IMR-90 (cell line): ENCODE measurements around the gene COL25A1. TPM values are rescaled to one million over a fixed set of nuclear protein-coding genes. Genes with fewer than 3 reads are reported as not detected.

Source experiments
- ATAC-seq: fragments of 200-7000 bp; cut with Tn5 transposase; 2 replicates; pipeline ENCODE4 v1.9.1; 2020; ENCODE audit warnings: low read depth, mild to moderate bottlenecking, moderate library complexity
- BruUV-seq: library from RNA; stranded (reverse); fragments of 400-500 nt; replicated peaks from 2 replicates; lab custom pipeline; 2021; lab: Mats Ljungman, UMichigan
- CTCF ChIA-PET: fragments of 300-600 bp; formaldehyde crosslinking; extraction: SDS; loops from one replicate; lab custom pipeline; 2021; ENCODE audit warnings: antibody characterized with exemption; lab: Yijun Ruan, JAX
- POLR2A ChIA-PET: fragments of 300-600 bp; sonication (Branson Sonifier 250); formaldehyde crosslinking; loops from one replicate; lab custom pipeline; 2022; ENCODE audit warnings: antibody characterized with exemption; ENCODE audit not compliant: unreplicated experiment; lab: Charles Lee
- DNase-seq: peaks from one replicate; pipeline ENCODE4 v3.0.0; 2013
- H2AFZ ChIP-seq: replicated peaks from 2 replicates; pipeline ENCODE3; 2013; ENCODE audit warnings: low read length, mild to moderate bottlenecking; ENCODE audit not compliant: poor library complexity
- H2AK5ac ChIP-seq: 2 replicates; pipeline ENCODE4 v1.6.1; 2013; ENCODE audit warnings: low read depth, low read length, inconsistent platforms
- H2AK9ac ChIP-seq: replicated peaks from 2 replicates; pipeline ENCODE3; 2013; ENCODE audit warnings: mild to moderate bottlenecking, low read depth, low read length, moderate library complexity; ENCODE audit not compliant: poor library complexity
- H2BK120ac ChIP-seq: 2 replicates; pipeline ENCODE4 v1.6.1; 2013; ENCODE audit warnings: low read depth, low read length, inconsistent platforms
- H2BK15ac ChIP-seq: 3 replicates; pipeline ENCODE4 v1.6.1; 2013; ENCODE audit warnings: low read depth, low read length, inconsistent platforms
- H2BK20ac ChIP-seq: 2 replicates; pipeline ENCODE4 v1.6.1; 2013; ENCODE audit warnings: low read depth, mild to moderate bottlenecking, inconsistent platforms, low read length, moderate library complexity
- H2BK5ac ChIP-seq: 2 replicates; pipeline ENCODE4 v1.6.1; 2013; ENCODE audit warnings: mild to moderate bottlenecking, low read depth, low read length, inconsistent platforms; ENCODE audit not compliant: poor library complexity, severe bottlenecking
- H3K14ac ChIP-seq: replicated peaks from 2 replicates; pipeline ENCODE4 v1.6.1; 2013; ENCODE audit warnings: low read depth, low read length, inconsistent platforms
- H3K18ac ChIP-seq: 2 replicates; pipeline ENCODE4 v1.6.1; 2013; ENCODE audit warnings: low read depth, low read length, control low read depth
- H3K23ac ChIP-seq: 2 replicates; pipeline ENCODE4 v1.6.1; 2013; ENCODE audit warnings: low read depth, low read length, inconsistent platforms
- H3K27ac ChIP-seq: 2 replicates; pipeline ENCODE4 v1.5.1; 2013; ENCODE audit warnings: mild to moderate bottlenecking, control low read depth, low read length; ENCODE audit not compliant: insufficient read depth
- H3K27me3 ChIP-seq: 2 replicates; pipeline ENCODE4 v1.6.1; 2013; ENCODE audit warnings: low read length; ENCODE audit not compliant: control insufficient read depth, insufficient read depth
- H3K36me3 ChIP-seq: 2 replicates; pipeline ENCODE4 v1.6.1; 2013; ENCODE audit warnings: low read length, mixed read lengths; ENCODE audit not compliant: control insufficient read depth, insufficient read depth
- H3K4ac ChIP-seq: 2 replicates; pipeline ENCODE4 v1.6.1; 2013; ENCODE audit warnings: low read depth, low read length, inconsistent platforms
- H3K4me1 ChIP-seq: 2 replicates; pipeline ENCODE4 v1.6.1; 2013; ENCODE audit warnings: low read length, mixed read lengths; ENCODE audit not compliant: control insufficient read depth, insufficient read depth
- H3K4me2 ChIP-seq: 2 replicates; pipeline ENCODE4 v1.6.1; 2013; ENCODE audit warnings: low read depth, mild to moderate bottlenecking, control low read depth, low read length, moderate library complexity
- H3K4me3 ChIP-seq: 2 replicates; pipeline ENCODE4 v1.5.1; 2013; ENCODE audit warnings: low read depth, mild to moderate bottlenecking, control low read depth, low read length, moderate library complexity; ENCODE audit not compliant: insufficient read depth
- H3K56ac ChIP-seq: 2 replicates; pipeline ENCODE4 v1.6.1; 2013; ENCODE audit warnings: low read length, inconsistent platforms; ENCODE audit not compliant: insufficient read depth; ENCODE audit errors: extremely low read depth
- H3K79me1 ChIP-seq, 2 experiments: 2 replicates each; pipeline ENCODE4 v1.6.1; 2013; ENCODE audit warnings: low read length in 2 of 2, inconsistent platforms in 1 of 2, low read depth in 1 of 2
- H3K9ac ChIP-seq: 2 replicates; pipeline ENCODE4 v1.6.1; 2013; ENCODE audit warnings: low read depth, low read length, control low read depth
- H3K9me1 ChIP-seq: 2 replicates; pipeline ENCODE4 v1.6.1; 2013; ENCODE audit warnings: low read length, inconsistent platforms; ENCODE audit not compliant: insufficient read depth
- H3K9me3 ChIP-seq: 2 replicates; pipeline ENCODE4 v1.6.1; 2013; ENCODE audit warnings: low read length; ENCODE audit not compliant: control insufficient read depth, insufficient read depth
- H4K20me1 ChIP-seq: 2 replicates; pipeline ENCODE4 v1.6.1; 2013; ENCODE audit warnings: low read length, inconsistent platforms; ENCODE audit not compliant: insufficient read depth
- H4K5ac ChIP-seq: 2 replicates; pipeline ENCODE4 v1.6.1; 2013; ENCODE audit warnings: mild to moderate bottlenecking, low read depth, low read length, control low read depth
- H4K8ac ChIP-seq, 2 experiments: 2 replicates each; pipeline ENCODE4 v1.6.1; 2013; ENCODE audit warnings: low read depth in 2 of 2, low read length in 2 of 2, control low read depth in 1 of 2, inconsistent platforms in 1 of 2
- H4K91ac ChIP-seq: 2 replicates; pipeline ENCODE4 v1.6.1; 2013; ENCODE audit warnings: low read depth, low read length, inconsistent platforms; ENCODE audit not compliant: insufficient read depth
- BHLHE40 ChIP-seq: fragments of 150-350 bp; IDR thresholded peaks from 2 replicates; pipeline ENCODE4 v1.6.1; 2016; ENCODE audit warnings: mild to moderate bottlenecking, low read depth, low read length
- CEBPB ChIP-seq: IDR thresholded peaks from 2 replicates; pipeline ENCODE4 v1.6.1; 2012; ENCODE audit warnings: low read depth, low read length, improper control_type of control experiment
- CHD1 ChIP-seq: IDR thresholded peaks from 2 replicates; pipeline ENCODE4 v1.6.1; 2012; ENCODE audit warnings: low read depth, low read length, improper control_type of control experiment
- CTCF ChIP-seq: conservative IDR thresholded peaks from 2 replicates; pipeline ENCODE4 v1.5.1; 2012; ENCODE audit warnings: mild to moderate bottlenecking, low read depth, low read length, improper control_type of control experiment
- ELK1 ChIP-seq: fragments of 150-350 bp; IDR thresholded peaks from 2 replicates; pipeline ENCODE4 v1.6.1; 2016; ENCODE audit warnings: low read depth, mild to moderate bottlenecking, low read length, moderate library complexity, borderline replicate concordance
- FOS ChIP-seq: fragments of 150-350 bp; IDR thresholded peaks from 2 replicates; pipeline ENCODE4 v1.6.1; 2016; ENCODE audit warnings: low read depth, low read length
- MAZ ChIP-seq: IDR thresholded peaks from 2 replicates; pipeline ENCODE4 v1.6.1; 2012; ENCODE audit warnings: low read depth, mild to moderate bottlenecking, low read length, improper control_type of control experiment, moderate library complexity, borderline replicate concordance
- MXI1 ChIP-seq: IDR thresholded peaks from 2 replicates; pipeline ENCODE4 v1.6.1; 2012; ENCODE audit warnings: low read depth, mild to moderate bottlenecking, low read length, moderate library complexity, borderline replicate concordance
- NFE2L2 ChIP-seq: fragments of 150-350 bp; IDR thresholded peaks from 2 replicates; pipeline ENCODE4 v1.6.1; 2016; ENCODE audit warnings: low read depth, mild to moderate bottlenecking, low read length
- POLR2A ChIP-seq: IDR thresholded peaks from 2 replicates; pipeline ENCODE4 v1.6.1; 2012; ENCODE audit warnings: mild to moderate bottlenecking, low read depth, low read length
- RAD21 ChIP-seq: IDR thresholded peaks from 2 replicates; pipeline ENCODE4 v1.6.1; 2012; ENCODE audit warnings: low read length, improper control_type of control experiment
- RCOR1 ChIP-seq: IDR thresholded peaks from 2 replicates; pipeline ENCODE4 v1.6.1; 2012; ENCODE audit warnings: mild to moderate bottlenecking, low read length, improper control_type of control experiment; ENCODE audit not compliant: insufficient replicate concordance
- RFX5 ChIP-seq: IDR thresholded peaks from 2 replicates; pipeline ENCODE4 v1.8.0; 2012; ENCODE audit warnings: low read depth, mild to moderate bottlenecking, low read length, moderate library complexity
- SMC3 ChIP-seq: fragments of 150-350 bp; IDR thresholded peaks from 2 replicates; pipeline ENCODE4 v1.6.1; 2016; ENCODE audit warnings: low read depth, mild to moderate bottlenecking, antibody characterized with exemption, low read length, moderate library complexity
- USF2 ChIP-seq: fragments of 150-350 bp; IDR thresholded peaks from 2 replicates; pipeline ENCODE4 v1.6.1; 2017; ENCODE audit warnings: mild to moderate bottlenecking, antibody characterized with exemption, low read length, low read depth
- WGBS, 2 experiments: methylation state at CpG; one replicate each; pipeline versions ENCODE4 v1.1.5 to v1.1.7; 2013; ENCODE audit warnings: missing lambda C conversion rate in 2 of 2; ENCODE audit not compliant: insufficient read length in 1 of 2; ENCODE audit errors: extremely low coverage in 2 of 2; 5-methylcytosine and 5-hydroxymethylcytosine counted together
- dilution Hi-C: fragments of 300-500 bp; cut with HindIII; formaldehyde crosslinking; loops from one replicate; pipeline ENCODE4 v1.14.3; 2018; ENCODE audit warnings: low sequenced_read_pairs; ENCODE audit not compliant: unreplicated experiment
- in situ Hi-C: fragments of 300-500 bp; cut with MboI; formaldehyde crosslinking; loops from 3 replicates; pipeline ENCODE4 v1.14.3; 2019; ENCODE audit warnings: low sequenced_read_pairs, inconsistent platforms, mixed read lengths
- intact Hi-C: fragments of 100-400 bp; cut with micrococcal nuclease; formaldehyde crosslinking; loops from 2 replicates; pipeline ENCODE4 v1.10.0; 2022
- polyA plus RNA-seq, 3 experiments: library from polyadenylated mRNA; depleted of rRNA; stranded (reverse); fragments of >200 nt; gene quantifications; 2 replicates each; pipeline ENCODE4 v1.2.3, GENCODE V29; 2012; ENCODE audit warnings: low replicate concordance in 1 of 3
- total RNA-seq: library from RNA; depleted of rRNA; stranded (reverse); fragments of >200 nt; gene quantifications from 2 replicates; pipeline ENCODE4 v1.2.3, GENCODE V29; 2012

COL25A1 gene
- total and polyA plus RNA-seq, 2 of the 4 experiments (the other 2 are of a cell fraction): under 0.01 to 0.05 TPM

GRCh38 chr4:109155084-109155483 is 147.4 kb downstream of the COL25A1 start:
- Histone ChIP-seq H4K20me1 (no peaks in the 10 kb centered on the region), H3K36me3 (no peaks in the 10 kb centered on the region), H4K91ac (no peak overlapping the region), H2AK5ac (no peak overlapping the region), H3K23ac (no peak overlapping the region), H2AK9ac (no peak overlapping the region), H3K9ac (no peak overlapping the region), H3K4me1 (no peaks in the 10 kb centered on the region), H3K4me2 (no peak overlapping the region), H2BK20ac (no peak overlapping the region), H3K9me3 (no peaks in the 10 kb centered on the region), H3K56ac (no peak overlapping the region), H3K79me1 (no peaks in the 10 kb centered on the region), H2BK5ac (no peak overlapping the region), H2BK15ac (no peak overlapping the region), H3K4me3 (no peak overlapping the region), H3K14ac (no peak overlapping the region), H2AFZ (no peak overlapping the region), H4K5ac (no peak overlapping the region), H3K27me3 (no peaks in the 10 kb centered on the region), H3K4ac (no peak overlapping the region), H4K8ac (no peak overlapping the region), H3K27ac (no peak overlapping the region), H3K9me1 (no peaks in the 10 kb centered on the region), H2BK120ac (no peak overlapping the region), H3K18ac (no peak overlapping the region)
- CTCF ChIA-PET: no interaction called here
- in situ Hi-C loops (no loop called here), intact Hi-C loops (no loop called here), dilution Hi-C loops (no loop called here)
- DNase-seq (no peak), ATAC-seq (no peak)
- WGBS, 2 experiments: 33% methylated on average over 1 of the region's 2 CpGs; no CpG with 5 or more reads in 1 of the 2 experiments
- no peak for TF ChIP-seq NFE2L2
- TF ChIP-seq RAD21: no peak
- no peak for TF ChIP-seq RCOR1
- TF ChIP-seq USF2: no peak
- TF ChIP-seq FOS: no peak
- no peak for TF ChIP-seq BHLHE40
- TF ChIP-seq SMC3: no peak
- no peak for TF ChIP-seq MXI1
- TF ChIP-seq RFX5: no peak
- TF ChIP-seq POLR2A: no peak
- no peak for TF ChIP-seq CTCF
- no peak for TF ChIP-seq CHD1
- TF ChIP-seq MAZ: no peak
- TF ChIP-seq CEBPB: no peak
- no peak for TF ChIP-seq ELK1
- no TSS peak for BruUV-seq
- POLR2A ChIA-PET: no interaction called here
